SJCRH30 (cell line): ENCODE measurements around the gene GFOD1. TPM values are rescaled to one million over a fixed set of nuclear protein-coding genes. Genes with fewer than 3 reads are reported as not detected.
"Not testable (repeated sequence)": the region's sequence is repeated elsewhere in the genome, so short reads cannot be mapped to it uniquely, and the experiment has no call there.

Experiments
- DNase-seq, 2 experiments: peaks; one replicate each; pipeline ENCODE4 v3.0.0-alpha.2; 2015 to 2020
- H3K27ac ChIP-seq: fragments of 250-450 bp; sonication (Bioruptor Pico); 2 replicates; pipeline ENCODE4 v1.5.1; 2020; ENCODE audit warnings: mild to moderate bottlenecking, moderate library complexity
- H3K27me3 ChIP-seq: fragments of 250-450 bp; sonication (Bioruptor Pico); 2 replicates; pipeline ENCODE4 v1.5.1; 2020; ENCODE audit warnings: mild to moderate bottlenecking, moderate library complexity
- H3K36me3 ChIP-seq: fragments of 250-450 bp; sonication (Bioruptor Pico); 2 replicates; pipeline ENCODE4 v1.5.1; 2020; ENCODE audit warnings: mild to moderate bottlenecking, moderate library complexity
- H3K4me1 ChIP-seq: fragments of 250-450 bp; sonication (Bioruptor Pico); 2 replicates; pipeline ENCODE4 v1.5.1; 2020; ENCODE audit warnings: mild to moderate bottlenecking, moderate library complexity
- H3K4me3 ChIP-seq: fragments of 250-450 bp; sonication (Bioruptor Pico); 2 replicates; pipeline ENCODE4 v1.5.1; 2020; ENCODE audit warnings: mild to moderate bottlenecking, moderate library complexity
- H3K9me3 ChIP-seq: fragments of 250-450 bp; sonication (Bioruptor Pico); replicated peaks from 2 replicates; pipeline ENCODE4 v1.5.1; 2020; ENCODE audit warnings: mild to moderate bottlenecking, moderate library complexity
- total RNA-seq: library from RNA; depleted of rRNA; stranded (reverse); fragments of >200 nt; shearing (Covaris generic); gene quantifications from 2 replicates; pipeline ENCODE4 v1.2.3, GENCODE V29; 2014

The GFOD1 gene
- total RNA-seq, 1 experiment from 2014 or later = 2.9 TPM

DNA sequence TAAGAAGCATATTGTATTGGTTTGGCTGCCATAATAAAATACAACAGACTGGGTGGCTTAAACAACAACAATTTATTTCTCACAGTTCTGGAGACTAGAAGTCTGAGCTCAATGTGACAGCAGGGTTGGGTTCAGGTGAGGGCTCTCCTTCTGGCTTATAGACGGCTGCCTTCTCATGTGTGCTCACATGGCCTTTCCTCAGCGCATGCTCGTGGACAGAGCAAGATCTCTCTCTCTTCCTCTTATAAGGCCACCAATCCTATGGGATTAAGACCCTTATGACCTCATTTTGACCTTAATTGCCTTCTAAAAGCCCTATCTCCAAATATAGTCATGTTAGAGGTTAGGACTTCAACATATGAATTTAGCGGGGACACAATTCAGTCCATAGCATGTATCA, 32.4 kb upstream of the GFOD1 start:
- Histone ChIP-seq H3K36me3 (no peaks in the 10 kb centered on the region), H3K4me3 (no peak overlapping the region), H3K27me3 (no peaks in the 10 kb centered on the region), H3K9me3 (no peaks in the 10 kb centered on the region), H3K4me1 (no peaks in the 10 kb centered on the region), H3K27ac (no peak overlapping the region)
- no peak for DNase-seq

DNA sequence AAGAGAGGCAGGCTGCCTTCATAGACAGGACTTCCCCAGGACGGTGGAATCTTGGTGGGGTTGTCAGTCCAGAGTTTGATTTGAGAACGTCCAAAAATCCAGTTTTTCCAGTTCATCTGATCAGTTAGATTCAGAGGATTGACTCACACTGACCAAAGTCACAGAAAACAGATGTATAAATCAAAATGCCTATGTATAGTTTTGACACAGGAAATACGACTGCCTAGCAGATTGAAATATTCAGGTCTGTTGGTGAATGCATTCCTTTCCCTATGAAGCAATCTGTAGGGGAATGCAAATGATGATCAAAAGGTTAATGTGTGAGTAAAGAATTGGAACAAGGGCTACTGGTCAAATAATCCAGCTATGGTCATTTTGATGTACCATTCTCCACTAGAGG, 29.7 kb upstream of the GFOD1 start:
- no peaks in the 10 kb centered on the region for H3K27me3 ChIP-seq

DNA sequence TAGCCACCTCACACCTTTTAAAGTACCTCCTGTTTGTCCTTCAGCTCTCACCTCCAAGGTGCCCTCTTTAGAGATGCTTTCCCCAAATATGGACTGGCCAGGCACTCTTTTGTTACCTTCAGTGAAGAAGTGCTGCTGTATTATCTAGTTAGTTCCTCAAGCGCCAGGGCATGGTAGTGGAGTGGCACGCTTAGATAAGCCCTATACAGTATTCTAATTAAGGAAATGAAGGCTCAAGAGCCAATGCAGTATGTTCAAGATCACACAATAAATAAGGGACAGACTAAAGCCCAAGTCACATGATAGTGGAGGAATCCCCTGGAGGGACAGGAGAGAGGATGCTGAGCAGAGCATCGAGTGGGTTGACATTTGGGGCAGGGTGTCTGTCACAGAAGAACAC, 28.5 kb upstream of the GFOD1 start:
- Histone ChIP-seq H3K36me3 (no peaks in the 10 kb centered on the region), H3K4me1 (no peaks in the 10 kb centered on the region), H3K9me3 (no peaks in the 10 kb centered on the region), H3K27ac (no peak overlapping the region), H3K27me3 (no peaks in the 10 kb centered on the region), H3K4me3 (no peak overlapping the region)
- DNase-seq = no peak

More for the DNA sequence above, 29.7 kb upstream of the GFOD1 start:
- Histone ChIP-seq H3K4me1 (no peaks in the 10 kb centered on the region), H3K36me3 (no peaks in the 10 kb centered on the region), H3K9me3 (no peaks in the 10 kb centered on the region), H3K4me3 (no peak overlapping the region), H3K27ac (no peak overlapping the region)
- no peak for DNase-seq

DNA sequence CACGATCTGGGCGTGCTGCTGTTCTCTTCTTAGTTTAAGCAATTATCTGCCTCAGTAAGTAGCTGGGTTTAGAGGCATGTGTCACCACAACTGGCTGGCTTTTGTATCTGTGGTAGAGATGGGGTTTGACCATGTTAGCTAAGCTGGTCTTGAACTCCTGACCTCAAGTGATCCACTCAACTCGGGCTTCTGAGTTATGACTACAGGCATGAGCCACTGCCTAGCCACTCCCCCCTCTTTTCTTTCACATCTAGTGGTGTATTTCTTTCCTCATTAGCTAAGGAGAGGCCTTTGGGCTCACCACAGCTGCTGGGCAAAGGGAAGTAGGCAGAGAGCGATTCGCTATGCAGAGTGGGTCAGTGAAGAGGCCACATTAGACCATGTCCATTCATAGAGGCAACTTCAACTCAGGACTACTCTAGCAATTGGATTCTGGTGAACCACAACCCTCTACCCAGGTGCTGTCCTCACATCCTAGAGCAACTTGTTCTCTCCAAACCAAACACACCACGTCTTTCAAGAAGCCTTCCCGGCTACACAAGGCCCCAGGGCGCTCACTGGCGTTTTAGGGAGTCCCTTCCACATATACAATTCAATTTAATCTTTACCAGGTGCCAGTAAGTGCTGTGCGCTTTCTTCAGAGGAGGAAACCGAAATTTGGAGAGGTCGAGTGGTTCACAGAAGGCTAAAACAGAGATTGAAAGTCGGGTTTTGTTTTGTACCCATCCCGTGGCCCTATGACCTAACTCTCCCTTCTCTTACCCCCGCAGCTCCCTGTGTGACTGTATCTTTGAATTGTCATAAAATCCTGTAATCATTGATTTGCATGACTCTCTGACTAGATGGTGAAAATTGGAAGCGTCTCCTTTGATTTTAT, 26.5 kb upstream of the GFOD1 start:
- DNase-seq = no peak
- H3K36me3 ChIP-seq = no peaks in the 10 kb centered on the region
- H3K4me3 ChIP-seq = no peak overlapping the region
- no peaks in the 10 kb centered on the region for H3K9me3 ChIP-seq
- H3K4me1 ChIP-seq = no peaks in the 10 kb centered on the region
- H3K27ac ChIP-seq = no peak overlapping the region
- no peaks in the 10 kb centered on the region for H3K27me3 ChIP-seq

DNA sequence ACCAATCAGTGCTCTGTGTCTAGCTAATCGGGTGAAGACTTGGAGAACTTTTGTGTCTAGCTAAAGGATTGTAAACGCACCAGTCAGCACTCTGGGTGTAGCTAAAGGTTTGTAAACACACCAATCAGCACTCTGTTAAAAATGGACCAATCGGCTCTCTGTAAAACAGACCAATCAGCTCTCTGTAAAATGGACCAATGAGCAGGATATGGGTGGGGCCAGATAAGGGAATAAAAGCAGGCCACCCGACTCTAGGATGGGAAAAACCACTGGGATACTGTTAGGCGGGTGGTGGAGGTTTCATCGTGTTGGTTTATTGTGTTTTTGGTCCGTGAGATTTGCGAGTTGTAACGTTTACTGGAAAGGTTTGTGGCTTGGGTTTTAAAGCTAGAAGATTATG, 25.5 kb upstream of the GFOD1 start:
- no peak overlapping the region for H3K27ac ChIP-seq

DNA sequence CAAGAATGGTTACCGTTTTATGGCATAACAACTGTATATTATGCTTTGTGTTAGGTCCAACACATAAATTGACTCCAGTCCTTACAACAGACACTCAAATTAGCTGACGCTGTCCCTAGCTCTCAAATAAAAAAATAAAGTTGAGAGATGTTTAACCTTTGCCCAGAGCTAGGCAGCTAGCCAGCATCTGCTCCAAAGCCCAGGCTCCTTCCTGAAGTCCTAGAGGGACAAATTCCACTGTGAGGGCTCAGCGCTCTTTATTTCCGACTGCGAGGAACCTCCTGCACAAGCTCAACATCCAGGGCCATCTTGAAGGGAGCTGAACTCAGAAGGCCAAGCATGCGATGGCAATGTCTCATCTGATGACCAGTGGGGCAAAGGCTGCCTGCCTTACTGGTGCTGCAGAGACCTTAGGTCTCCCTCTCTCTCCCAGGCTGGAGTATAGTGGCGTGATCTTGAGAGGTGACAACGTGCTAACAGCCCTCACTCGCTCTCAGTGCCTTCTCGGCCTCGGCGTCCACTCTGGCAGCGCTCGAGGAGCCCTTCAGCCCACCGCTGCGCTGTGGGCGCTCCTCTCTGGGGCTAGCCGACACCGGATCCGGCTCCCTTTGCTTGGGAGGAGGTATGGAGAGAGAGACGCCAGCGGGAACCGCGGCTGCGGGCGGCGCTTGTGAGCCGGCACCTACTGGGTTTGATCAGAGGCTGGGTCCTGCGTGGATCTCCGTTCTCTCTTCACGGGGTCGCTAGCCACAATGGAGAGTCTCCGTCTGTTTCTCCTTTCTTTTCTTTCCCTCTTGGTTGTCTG, 24.7 kb upstream of the GFOD1 start:
- no peak for DNase-seq
- Histone ChIP-seq H3K27ac (no peak overlapping the region), H3K4me1 (no peaks in the 10 kb centered on the region), H3K9me3 (no peaks in the 10 kb centered on the region), H3K36me3 (no peaks in the 10 kb centered on the region), H3K27me3 (no peaks in the 10 kb centered on the region), H3K4me3 (no peak overlapping the region)

More for the DNA sequence above, 25.5 kb upstream of the GFOD1 start:
- Histone ChIP-seq H3K36me3 (no peaks in the 10 kb centered on the region), H3K9me3 (no peaks in the 10 kb centered on the region), H3K4me3 (no peak overlapping the region), H3K4me1 (no peaks in the 10 kb centered on the region), H3K27me3 (no peaks in the 10 kb centered on the region)
- DNase-seq = no peak

DNA sequence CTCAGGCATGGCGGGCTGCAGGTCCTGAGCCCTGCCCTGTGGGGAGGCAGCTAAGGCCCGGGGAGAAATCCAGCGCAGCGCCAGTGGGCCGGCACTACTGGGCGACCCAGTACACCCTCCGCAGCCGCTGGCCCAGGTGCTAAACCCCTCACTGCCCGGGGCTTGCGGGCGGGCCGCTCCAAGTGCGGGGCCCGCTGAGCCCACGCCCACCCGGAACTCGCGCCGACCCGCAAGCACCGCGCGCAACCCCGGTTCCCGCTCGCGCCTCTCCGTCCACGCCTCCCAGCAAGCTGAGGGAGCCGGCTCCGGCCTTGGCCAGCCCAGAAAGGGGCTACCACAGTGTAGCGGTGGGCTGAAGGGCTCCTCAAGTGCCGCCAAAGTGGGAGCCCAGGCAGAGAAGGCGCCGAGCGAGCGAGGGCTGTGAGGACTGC, 23.8 kb upstream of the GFOD1 start:
- H3K4me1 ChIP-seq, H3K36me3 ChIP-seq, H3K4me3 ChIP-seq, DNase-seq, H3K27ac ChIP-seq, H3K9me3 ChIP-seq, H3K27me3 ChIP-seq: not testable (repeated sequence)

DNA sequence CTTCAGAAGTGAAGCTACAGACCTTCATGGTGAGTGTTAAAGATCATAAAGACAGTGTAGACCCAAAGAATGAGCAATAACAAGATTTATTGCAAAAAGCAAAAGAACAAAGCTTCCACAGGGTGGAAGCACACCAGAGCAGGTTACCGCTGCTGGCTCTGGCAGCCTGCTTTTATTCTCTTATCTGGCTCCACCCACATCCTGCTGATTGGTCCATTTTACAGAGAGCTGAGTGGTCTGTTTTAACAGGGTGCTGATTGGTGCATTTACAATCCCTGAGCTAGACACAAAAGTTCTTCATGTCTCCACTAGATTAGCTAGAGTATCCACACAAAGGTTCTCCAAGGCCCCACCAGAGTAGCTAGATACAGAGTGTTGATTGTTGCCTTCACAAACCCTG, 23.0 kb upstream of the GFOD1 start:
- not testable (repeated sequence) for H3K27me3 ChIP-seq, H3K4me3 ChIP-seq, H3K4me1 ChIP-seq, H3K27ac ChIP-seq, H3K36me3 ChIP-seq, DNase-seq, H3K9me3 ChIP-seq

DNA sequence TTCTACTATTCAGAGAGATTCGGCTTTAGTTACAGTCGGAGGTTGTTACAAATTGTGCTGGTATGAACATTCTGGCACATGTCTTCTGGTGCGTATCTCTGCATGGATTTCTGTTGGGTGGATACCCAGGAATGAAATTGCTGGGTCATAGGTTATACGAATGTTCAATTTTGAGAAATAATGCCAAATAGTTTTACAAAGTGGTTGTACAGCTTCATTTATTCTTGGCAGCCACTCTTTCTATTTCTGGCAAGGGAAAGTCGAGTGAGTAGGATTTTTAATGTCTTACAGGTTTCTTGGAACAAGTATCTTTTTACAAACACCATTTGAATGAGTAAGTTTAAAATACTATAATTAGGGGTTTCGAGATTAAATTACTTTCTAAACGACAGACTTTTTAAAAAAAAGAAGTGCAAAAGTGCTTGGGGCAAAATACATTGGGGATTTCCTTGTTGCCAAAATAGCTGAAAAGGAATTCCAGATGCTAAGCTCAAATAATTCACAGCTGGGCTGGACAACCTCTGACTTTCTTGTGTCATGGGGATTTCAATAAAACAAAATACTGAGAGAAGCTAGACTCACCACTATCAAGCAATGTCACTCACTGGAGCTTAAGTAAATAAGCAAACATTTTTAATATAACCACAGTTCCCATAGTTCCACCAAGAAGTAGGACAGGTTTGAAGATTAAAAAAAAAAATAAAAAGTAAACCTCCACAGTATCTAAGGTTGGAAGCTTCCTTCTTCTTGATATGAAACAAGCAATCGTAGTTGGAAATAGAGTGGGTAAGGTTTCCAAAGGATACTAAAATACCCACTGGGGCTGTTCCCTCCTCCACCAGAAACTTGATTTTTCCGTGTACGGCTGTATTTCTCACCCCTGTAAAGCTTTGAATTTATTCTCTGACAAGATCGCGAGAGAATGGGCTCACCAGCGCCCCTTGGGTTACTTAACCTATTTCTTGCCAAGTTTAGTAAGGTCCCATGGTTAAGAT, 21.6 kb upstream of the GFOD1 start:
- Histone ChIP-seq H3K27me3 (no peaks in the 10 kb centered on the region), H3K4me3 (no peak overlapping the region), H3K9me3 (no peaks in the 10 kb centered on the region), H3K36me3 (no peaks in the 10 kb centered on the region), H3K27ac (no peak overlapping the region), H3K4me1 (no peaks in the 10 kb centered on the region)
- DNase-seq = no peak

DNA sequence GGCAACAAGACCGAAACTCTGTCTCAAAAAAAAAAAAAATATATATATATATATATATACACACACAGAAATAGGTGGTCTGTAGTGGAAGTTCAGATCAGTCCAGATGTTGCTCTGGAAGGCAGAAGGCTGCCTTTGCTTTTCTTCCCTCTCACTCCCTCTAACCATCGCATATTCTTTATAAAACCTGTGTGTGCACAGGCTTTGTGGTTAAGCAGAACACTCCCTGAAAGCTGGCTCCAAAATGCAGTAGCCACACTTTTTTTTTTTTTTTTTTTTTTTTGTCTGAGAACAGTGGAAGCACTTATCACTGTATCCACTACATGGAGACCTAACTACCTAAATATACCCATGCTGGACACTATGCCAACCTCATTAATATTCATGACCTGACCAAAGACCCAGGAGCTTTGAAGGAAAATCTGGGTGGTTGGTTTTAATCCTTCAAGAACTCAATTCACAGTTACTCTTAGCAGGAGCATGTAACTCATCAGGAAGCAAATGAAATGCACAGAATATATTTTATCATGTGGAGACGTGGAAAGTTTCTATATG, 20.0 kb upstream of the GFOD1 start:
- no peaks in the 10 kb centered on the region for H3K9me3 ChIP-seq
- DNase-seq = no peak
- no peaks in the 10 kb centered on the region for H3K4me1 ChIP-seq
- no peaks in the 10 kb centered on the region for H3K36me3 ChIP-seq
- H3K27ac ChIP-seq = no peak overlapping the region
- no peak overlapping the region for H3K4me3 ChIP-seq
- no peaks in the 10 kb centered on the region for H3K27me3 ChIP-seq

DNA sequence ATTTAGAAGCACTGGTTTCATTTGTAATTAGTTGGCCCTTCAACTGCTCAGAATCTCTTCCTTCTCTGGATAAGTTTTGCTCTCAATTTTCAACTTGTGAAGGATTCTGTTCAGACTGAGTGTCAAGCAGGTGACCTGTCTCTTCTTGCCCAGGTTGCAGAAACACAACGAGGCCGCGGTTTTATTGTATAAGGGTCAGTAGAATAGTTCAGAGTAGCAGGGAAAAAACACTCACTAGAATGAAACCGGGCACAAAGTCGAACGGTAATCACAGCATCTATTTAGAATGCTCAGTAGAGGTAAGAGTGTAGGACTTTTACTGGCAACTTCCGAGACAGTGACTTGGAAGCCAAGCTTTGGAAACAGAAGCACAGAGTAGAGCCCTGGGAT, 17.9 kb upstream of the GFOD1 start:
- Histone ChIP-seq H3K4me1 (no peaks in the 10 kb centered on the region), H3K27ac (no peak overlapping the region), H3K27me3 (no peaks in the 10 kb centered on the region), H3K4me3 (no peak overlapping the region), H3K36me3 (no peaks in the 10 kb centered on the region), H3K9me3 (no peaks in the 10 kb centered on the region)
- DNase-seq = no peak

DNA sequence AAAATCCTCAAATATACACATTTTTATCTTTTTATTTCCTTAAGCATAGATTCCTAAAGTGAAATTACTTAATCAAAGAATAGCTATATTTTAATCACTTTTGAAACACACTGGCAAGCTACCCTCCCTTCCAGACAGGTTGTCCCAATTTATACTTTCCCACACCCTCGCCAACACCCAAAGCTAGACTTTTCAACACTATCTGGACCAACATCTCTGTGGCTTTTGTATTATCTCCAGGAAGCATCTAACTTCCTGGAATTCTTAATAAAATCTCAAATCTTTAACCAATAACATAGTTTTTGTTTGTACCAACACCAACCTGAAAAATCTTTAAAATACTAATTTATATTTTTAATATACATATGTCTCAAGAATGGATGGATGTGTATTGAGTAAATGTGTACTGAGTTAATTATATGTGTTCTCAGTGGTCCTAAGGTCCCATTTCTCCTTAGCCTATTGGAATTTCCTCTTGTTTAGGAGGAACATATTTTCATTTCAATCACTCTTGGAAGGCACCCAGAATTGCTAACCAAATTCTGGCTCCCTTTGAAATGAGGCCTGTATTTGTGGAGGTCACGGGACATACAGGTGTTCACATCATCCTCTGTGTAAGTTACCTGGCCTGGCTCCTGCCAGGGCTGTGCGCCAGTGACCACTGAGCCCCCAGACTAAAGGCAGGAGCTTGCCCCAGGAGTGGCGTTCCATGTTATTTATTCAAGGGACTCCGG, 17.4 kb upstream of the GFOD1 start:
- no peaks in the 10 kb centered on the region for H3K27me3 ChIP-seq
- no peak overlapping the region for H3K4me3 ChIP-seq
- H3K27ac ChIP-seq = no peak overlapping the region
- H3K36me3 ChIP-seq = no peaks in the 10 kb centered on the region
- no peaks in the 10 kb centered on the region for H3K4me1 ChIP-seq
- DNase-seq = no peak
- H3K9me3 ChIP-seq = no peaks in the 10 kb centered on the region

DNA sequence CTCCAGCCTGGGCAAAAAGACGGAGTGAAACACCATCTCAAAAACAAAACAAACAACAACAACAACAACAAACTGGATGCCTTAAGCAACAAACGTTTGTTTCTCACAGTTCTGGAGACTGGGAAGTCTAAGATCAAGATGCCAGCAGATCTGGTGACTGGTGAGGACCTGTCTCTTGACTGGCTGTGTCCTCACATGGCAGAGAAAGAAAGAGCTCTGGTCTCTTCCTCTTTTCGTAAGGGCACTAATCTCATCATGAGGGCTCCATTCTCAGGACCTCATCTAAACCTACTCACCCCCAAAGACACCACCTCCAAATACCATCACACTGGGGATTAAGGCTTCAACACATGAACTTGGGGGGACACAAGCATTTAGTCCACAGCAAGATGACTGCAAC, 13.5 kb upstream of the GFOD1 start:
- DNase-seq = no peak
- H3K27ac ChIP-seq = no peak overlapping the region
- no peak overlapping the region for H3K4me3 ChIP-seq
- no peaks in the 10 kb centered on the region for H3K27me3 ChIP-seq
- no peaks in the 10 kb centered on the region for H3K9me3 ChIP-seq
- H3K4me1 ChIP-seq = no peaks in the 10 kb centered on the region; the same call in 1 of the 2 replicates
- H3K36me3 ChIP-seq = no peaks in the 10 kb centered on the region

DNA sequence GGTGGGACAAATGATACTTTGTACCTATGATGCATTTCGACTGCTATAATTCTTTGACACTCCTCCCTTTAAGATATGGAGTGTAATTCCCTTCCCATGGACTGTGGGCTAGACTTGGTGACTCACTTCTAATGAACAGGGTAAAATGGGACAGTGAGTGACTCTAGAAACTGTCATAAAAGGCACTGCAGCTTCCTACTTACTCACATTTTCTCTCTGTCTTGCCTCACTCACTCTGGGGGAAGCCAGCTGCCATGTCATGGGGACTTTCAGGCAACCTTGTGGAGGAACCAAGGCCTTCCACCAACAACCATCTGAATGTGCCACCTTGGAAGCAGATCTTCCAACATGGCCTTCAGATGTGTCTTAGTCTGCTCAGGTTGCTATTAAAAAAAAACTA, 12.9 kb upstream of the GFOD1 start:
- DNase-seq = no peak
- no peaks in the 10 kb centered on the region for H3K9me3 ChIP-seq
- no peak overlapping the region for H3K4me3 ChIP-seq
- no peak overlapping the region for H3K27ac ChIP-seq
- no peaks in the 10 kb centered on the region; the same call in 1 of the 2 replicates for H3K4me1 ChIP-seq
- H3K27me3 ChIP-seq = no peaks in the 10 kb centered on the region
- H3K36me3 ChIP-seq = no peaks in the 10 kb centered on the region
